Stimulated activated CD4-positive, alpha-beta T cell treated with anti-CD3 and anti-CD28 coated beads, Interleukin-2, amount 100 ng/mL, for 48 hours (primary cell): Measurements from ENCODE around the gene NAGPA.
"Not testable (repeated sequence)": the region's sequence is repeated elsewhere in the genome, so short reads cannot be mapped to it uniquely, and the experiment has no call there.

ENCODE experiments used
- DNase-seq, 2 donors: peaks; one replicate each; pipeline ENCODE4 v3.0.0-alpha.2; 2020

The NAGPA gene

GRCh38 chr16:5060073-5060641, 26.4 kb upstream of the NAGPA start:
- DNase-seq: no peak

GRCh38 chr16:5059386-5060072, 25.8 kb upstream of the NAGPA start:
- DNase-seq: no peak

- no peak for DNase-seq
Observed at GRCh38 chr16:5058476-5058875, 24.7 kb upstream of the NAGPA start.

GRCh38 chr16:5056352-5056751, 22.6 kb upstream of the NAGPA start:
- DNase-seq: peak; percentile 32 to 33

- no peak for DNase-seq
Observed at GRCh38 chr16:5054876-5055865, 21.4 kb upstream of the NAGPA start.

GRCh38 chr16:5046914-5047313, 13.2 kb upstream of the NAGPA start:
- no peak for DNase-seq

- DNase-seq: no peak
Observed at GRCh38 chr16:5045499-5046115, 11.9 kb upstream of the NAGPA start.

GRCh38 chr16:5044581-5044980, 10.8 kb upstream of the NAGPA start:
- not testable (repeated sequence) for DNase-seq

GRCh38 chr16:5044011-5044540, 10.3 kb upstream of the NAGPA start:
- no peak for DNase-seq

GRCh38 chr16:5042574-5043171, 8.9 kb upstream of the NAGPA start:
- no peak for DNase-seq

- DNase-seq: no peak
Observed at GRCh38 chr16:5041600-5042133, 7.9 kb upstream of the NAGPA start.

GRCh38 chr16:5040451-5040850, 6.7 kb upstream of the NAGPA start:
- DNase-seq: no peak

- no peak for DNase-seq
Observed at GRCh38 chr16:5036228-5037156, 2.8 kb upstream of the NAGPA start.

GRCh38 chr16:5035909-5036227, 2.1 kb upstream of the NAGPA start:
- no peak for DNase-seq

- DNase-seq: no peak
Observed at GRCh38 chr16:5034167-5034523, 410 bp upstream of the NAGPA start.

- no peak for DNase-seq
Observed at GRCh38 chr16:5032748-5033167, 977 bp downstream of the NAGPA start.

- no peak for DNase-seq
Observed at GRCh38 chr16:5031601-5032000, 2.1 kb downstream of the NAGPA start.

GRCh38 chr16:5030251-5030870, 3.4 kb downstream of the NAGPA start:
- no peak for DNase-seq

GRCh38 chr16:5028950-5029475, 4.7 kb downstream of the NAGPA start:
- no peak for DNase-seq

GRCh38 chr16:5027575-5028235, 6.0 kb downstream of the NAGPA start:
- DNase-seq: no peak
